Peyer's patch (tissue), 4 donors: ENCODE data around the gene THRA. TPM values are rescaled to one million over a fixed set of nuclear protein-coding genes. Genes with fewer than 3 reads are reported as not detected.

Source experiments
- DNase-seq, 3 donors: peaks; one replicate each; pipeline ENCODE4 v3.0.0-alpha.2; 2017 to 2019
- H3K27ac ChIP-seq, 4 donors: fragments of 200-600 bp; sonication (generic); one replicate each; pipeline ENCODE4 v1.5.1; 2016 to 2019
- H3K27me3 ChIP-seq, 2 donors: fragments of 200-600 bp; sonication (generic); one replicate each; pipeline ENCODE4 v1.5.1; 2019
- H3K36me3 ChIP-seq, 3 donors: fragments of 200-600 bp; sonication (generic); one replicate each; pipeline ENCODE4 v1.5.1; 2016 to 2019
- H3K4me1 ChIP-seq, 4 donors: fragments of 200-600 bp; sonication (generic); one replicate each; pipeline ENCODE4 v1.5.1; 2016 to 2019
- H3K4me3 ChIP-seq, 4 donors: fragments of 200-600 bp; sonication (generic); 1 replicate in 3 of 4; 2 replicates in 1 of 4; pipeline ENCODE4 v1.5.1; 2016 to 2019; ENCODE audit warnings: mild to moderate bottlenecking in 1 of 4
- H3K9me3 ChIP-seq, 4 donors: fragments of 200-600 bp; sonication (generic); one replicate each; pipeline ENCODE4 v1.5.1; 2016 to 2019; ENCODE audit warnings: mild to moderate bottlenecking in 1 of 4
- POLR2A ChIP-seq, 2 donors: fragments of 450-650 bp; IDR thresholded peaks; one replicate each; pipeline ENCODE4 v1.5.1; 2017; ENCODE audit warnings: antibody characterized with exemption in 2 of 2, mild to moderate bottlenecking in 2 of 2, moderate library complexity in 2 of 2
- total RNA-seq, 4 donors: library from RNA; depleted of rRNA; stranded (reverse); fragments of >200 nt; gene quantifications; one replicate each; pipeline ENCODE4 v1.1.0, GENCODE V29; 2016
- TF ChIP-seq, protein P1 (sequence below), 6 experiments: fragments of 450-650 bp in 4 of 6; fragments of 200-600 bp in 2 of 6; sonication (generic) in 1 of 6; IDR thresholded peaks; one replicate each; pipeline ENCODE4 v1.5.1; 2017 to 2019; ENCODE audit warnings: antibody characterized with exemption in 6 of 6, mild to moderate bottlenecking in 3 of 6, moderate library complexity in 1 of 6

Gene THRA
- total RNA-seq, 4 donors from 2014 or later = 43.4 to 80.5 (median 68.5) TPM

DNA sequence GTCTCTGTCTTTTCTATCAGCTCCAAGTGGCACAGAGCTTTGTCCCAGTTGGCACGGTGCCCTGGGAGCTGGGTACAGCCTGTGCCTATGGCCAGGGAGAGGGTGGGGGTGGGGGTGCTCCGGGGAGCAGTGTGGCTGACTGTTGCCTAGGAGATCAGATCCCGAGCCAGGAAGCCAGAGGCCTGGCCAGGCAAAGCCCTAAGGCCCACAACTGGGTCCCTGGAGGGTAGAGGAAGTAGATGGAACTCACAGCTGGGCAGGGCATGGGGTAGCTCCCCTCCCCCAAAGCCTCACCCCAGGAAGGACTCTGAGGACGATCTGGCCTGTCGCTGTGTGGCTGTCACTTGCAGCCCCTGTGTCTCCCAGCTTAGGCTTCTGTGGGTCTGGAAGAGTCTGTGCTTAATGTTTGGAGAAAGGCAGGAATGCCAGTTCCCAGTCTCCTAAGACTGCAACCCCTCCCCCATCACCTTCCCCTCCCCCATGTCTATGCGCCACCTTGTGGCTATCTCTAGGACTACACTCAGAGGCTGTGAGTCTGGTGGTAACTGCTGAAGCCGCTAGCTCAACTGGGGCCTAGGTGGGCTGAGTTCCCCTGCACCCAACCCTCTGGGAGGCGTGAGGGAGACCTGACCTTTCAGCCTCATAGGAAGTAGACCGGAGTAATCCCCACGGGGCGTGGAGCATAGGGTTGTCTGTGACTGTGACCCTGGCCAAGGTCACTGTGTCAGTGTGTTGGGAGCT, 12.6 kb downstream of the THRA start:
- peak overlapping the region; percentile 78 to 100 (median 94) for H3K27ac ChIP-seq
- DNase-seq = peak; percentile 81 to 92 (median 86)
- no peaks in the 10 kb centered on the region for H3K9me3 ChIP-seq
- peaks cover 0 to 30% (median 0%) of the 10 kb centered on the region in 3 donors for H3K36me3 ChIP-seq
- H3K4me3 ChIP-seq = peak overlapping the region in 2 of 4 donors; percentile 15 to 22
- peaks cover 27 to 68% (median 37%) of the 10 kb centered on the region in 4 donors for H3K4me1 ChIP-seq
- no peaks in the 10 kb centered on the region for H3K27me3 ChIP-seq
- TF ChIP-seq, protein P1, sequence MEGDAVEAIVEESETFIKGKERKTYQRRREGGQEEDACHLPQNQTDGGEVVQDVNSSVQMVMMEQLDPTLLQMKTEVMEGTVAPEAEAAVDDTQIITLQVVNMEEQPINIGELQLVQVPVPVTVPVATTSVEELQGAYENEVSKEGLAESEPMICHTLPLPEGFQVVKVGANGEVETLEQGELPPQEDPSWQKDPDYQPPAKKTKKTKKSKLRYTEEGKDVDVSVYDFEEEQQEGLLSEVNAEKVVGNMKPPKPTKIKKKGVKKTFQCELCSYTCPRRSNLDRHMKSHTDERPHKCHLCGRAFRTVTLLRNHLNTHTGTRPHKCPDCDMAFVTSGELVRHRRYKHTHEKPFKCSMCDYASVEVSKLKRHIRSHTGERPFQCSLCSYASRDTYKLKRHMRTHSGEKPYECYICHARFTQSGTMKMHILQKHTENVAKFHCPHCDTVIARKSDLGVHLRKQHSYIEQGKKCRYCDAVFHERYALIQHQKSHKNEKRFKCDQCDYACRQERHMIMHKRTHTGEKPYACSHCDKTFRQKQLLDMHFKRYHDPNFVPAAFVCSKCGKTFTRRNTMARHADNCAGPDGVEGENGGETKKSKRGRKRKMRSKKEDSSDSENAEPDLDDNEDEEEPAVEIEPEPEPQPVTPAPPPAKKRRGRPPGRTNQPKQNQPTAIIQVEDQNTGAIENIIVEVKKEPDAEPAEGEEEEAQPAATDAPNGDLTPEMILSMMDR (IDR thresholded peaks at IDR 0.05) = peak; percentile 68 to 95 (median 90)
- peak in 1 of 2 donors; percentile 23 for TF ChIP-seq POLR2A (IDR thresholded peaks at IDR 0.05)

- Histone ChIP-seq H3K4me1 (peaks cover 26 to 62% (median 31%) of the 10 kb centered on the region in 4 donors), H3K27ac (peak overlapping the region; percentile 78 to 100 (median 94)), H3K36me3 (peaks cover 0 to 35% (median 0%) of the 10 kb centered on the region in 3 donors), H3K4me3 (peak overlapping the region in 2 of 4 donors; percentile 15 to 22), H3K9me3 (no peaks in the 10 kb centered on the region), H3K27me3 (no peaks in the 10 kb centered on the region)
- TF ChIP-seq, protein P1 (IDR thresholded peaks at IDR 0.05) = no peak
- no peak for TF ChIP-seq POLR2A (IDR thresholded peaks at IDR 0.05)
- DNase-seq = no peak
Measured at GRCh38 chr17:40075942-40076498, 13.3 kb downstream of the THRA start.

GRCh38 chr17:40076591-40076990, 13.8 kb downstream of the THRA start:
- H3K9me3 ChIP-seq = no peaks in the 10 kb centered on the region
- H3K4me1 ChIP-seq = peaks cover 20 to 56% (median 25%) of the 10 kb centered on the region in 4 donors
- no peak for DNase-seq
- TF ChIP-seq POLR2A (IDR thresholded peaks at IDR 0.05) = no peak
- TF ChIP-seq, protein P1 (IDR thresholded peaks at IDR 0.05) = no peak
- H3K36me3 ChIP-seq = peaks cover 0 to 38% (median 0%) of the 10 kb centered on the region in 3 donors
- H3K27ac ChIP-seq = peak overlapping the region in 2 of 4 donors; percentile 98 to 100
- no peak overlapping the region for H3K4me3 ChIP-seq
- no peaks in the 10 kb centered on the region for H3K27me3 ChIP-seq

DNA sequence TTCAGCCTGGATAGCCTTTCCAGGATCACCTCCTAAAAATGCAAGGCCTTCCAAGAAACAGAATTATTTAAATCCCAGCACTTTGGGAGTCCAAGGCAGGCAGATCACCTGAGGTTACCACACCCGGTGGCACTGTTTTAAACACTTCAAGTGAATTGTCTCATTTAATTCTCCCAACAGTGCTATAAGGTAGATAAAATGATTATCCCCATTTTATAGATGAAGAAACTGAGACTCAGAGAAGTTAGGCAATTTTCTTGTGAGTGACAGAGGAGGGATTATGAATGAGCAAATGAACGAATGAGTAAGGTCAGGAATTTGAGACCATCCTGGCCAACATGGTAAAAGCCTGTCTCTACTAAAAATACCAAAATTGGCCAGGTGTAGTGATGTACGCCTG, 16.8 kb downstream of the THRA start:
- Histone ChIP-seq H3K36me3 (peaks cover 0 to 54% (median 0%) of the 10 kb centered on the region in 3 donors), H3K4me3 (no peak overlapping the region), H3K27ac (no peak overlapping the region), H3K9me3 (no peaks in the 10 kb centered on the region), H3K27me3 (no peaks in the 10 kb centered on the region), H3K4me1 (peaks cover 13 to 26% (median 15%) of the 10 kb centered on the region in 4 donors)
- no peak for TF ChIP-seq POLR2A (IDR thresholded peaks at IDR 0.05)
- TF ChIP-seq, protein P1 (IDR thresholded peaks at IDR 0.05) = no peak
- DNase-seq = no peak

- H3K4me1 ChIP-seq = no peaks in the 10 kb centered on the region
- H3K36me3 ChIP-seq = peaks cover 0 to 74% (median 0%) of the 10 kb centered on the region in 3 donors
- H3K27ac ChIP-seq = no peak overlapping the region
- no peak overlapping the region for H3K4me3 ChIP-seq
- H3K9me3 ChIP-seq = no peaks in the 10 kb centered on the region
- DNase-seq = no peak
- TF ChIP-seq, protein P1 (IDR thresholded peaks at IDR 0.05) = no peak
- no peak for TF ChIP-seq POLR2A (IDR thresholded peaks at IDR 0.05)
- H3K27me3 ChIP-seq = no peaks in the 10 kb centered on the region
Measured at GRCh38 chr17:40084477-40084876, 21.7 kb downstream of the THRA start.
